Stomach (tissue), 9 donors: ENCODE measurements around the gene TRPM3. TPM values are rescaled to one million over a fixed set of nuclear protein-coding genes. Genes with fewer than 3 reads are reported as not detected.

Experiments
- DNase-seq, 2 donors: peaks; one replicate each; pipeline versions ENCODE4 v3.0.0 to v3.0.0-alpha.2; 2013 to 2019
- H3K27ac ChIP-seq, 5 donors: fragments of 200-600 bp in 4 of 5; sonication (generic) in 4 of 5; one replicate each; pipeline ENCODE4 v1.5.1; 2013 to 2019; ENCODE audit warnings: mild to moderate bottlenecking in 1 of 5, moderate library complexity in 1 of 5
- H3K27me3 ChIP-seq, 3 donors: fragments of 200-600 bp; sonication (generic); one replicate each; pipeline ENCODE4 v1.5.1; 2017 to 2019; ENCODE audit warnings: mixed run types in 1 of 3
- H3K36me3 ChIP-seq, 4 donors: fragments of 200-600 bp; sonication (generic); 1 replicate in 3 of 4; 2 replicates in 1 of 4; pipeline ENCODE4 v1.5.1; 2016 to 2019
- H3K4me1 ChIP-seq, 4 donors: fragments of 200-600 bp; sonication (generic); one replicate each; pipeline ENCODE4 v1.5.1; 2016 to 2019
- H3K4me3 ChIP-seq, 4 donors: fragments of 200-600 bp; sonication (generic) in 3 of 4; one replicate each; pipeline ENCODE4 v1.5.1; 2016 to 2019; ENCODE audit warnings: mild to moderate bottlenecking in 1 of 4
- H3K9me3 ChIP-seq, 4 donors: fragments of 200-600 bp; sonication (generic); one replicate each; pipeline ENCODE4 v1.5.1; 2016 to 2019
- CTCF ChIP-seq, 7 experiments: fragments of 450-650 bp in 4 of 7; fragments of 200-600 bp in 3 of 7; sonication (generic) in 3 of 7; IDR thresholded peaks; one replicate each; pipeline ENCODE4 v1.5.1; 2016 to 2019; ENCODE audit warnings: antibody characterized with exemption in 7 of 7, control low read depth in 2 of 7, mild to moderate bottlenecking in 1 of 7
- EP300 ChIP-seq: sonication (generic); formaldehyde crosslinking; IDR thresholded peaks from one replicate; pipeline ENCODE4 v1.6.1; 2017; ENCODE audit warnings: antibody characterized with exemption
- POLR2A ChIP-seq, 4 donors: fragments of 450-650 bp; IDR thresholded peaks; one replicate each; pipeline ENCODE4 v1.6.1; 2016; ENCODE audit warnings: antibody characterized with exemption in 4 of 4, control low read depth in 2 of 4, mild to moderate bottlenecking in 1 of 4, moderate library complexity in 1 of 4
- POLR2AphosphoS5 ChIP-seq, 3 donors: sonication (generic); formaldehyde crosslinking; IDR thresholded peaks; one replicate each; pipeline ENCODE4 v1.6.1; 2016; ENCODE audit warnings: antibody characterized with exemption in 3 of 3
- WGBS, 5 donors: extraction: QIAGEN DNeasy Blood & Tissue Kit in 3 of 5; methylation state at CpG; one replicate each; pipeline versions ENCODE4 v1.1.5 to v1.1.7; 2013 to 2018; 5-methylcytosine and 5-hydroxymethylcytosine counted together
- intact Hi-C: fragments of 100-400 bp; cut with DNase I; formaldehyde crosslinking; loops from one replicate; pipeline ENCODE4 v1.15.1; 2023; ENCODE audit warnings: low total_unique reads
- polyA plus RNA-seq, 3 donors: library from polyadenylated mRNA; stranded (reverse); fragments of 200-250 nt; gene quantifications; one replicate each; pipeline ENCODE4 v1.2.3, GENCODE V29; 2013
- total RNA-seq, 5 donors: library from RNA; depleted of rRNA; stranded (reverse); fragments of >200 nt; gene quantifications; one replicate each; pipeline versions ENCODE4 v1.1.0 to v1.2.3, GENCODE V29; 2014 to 2016
- donor health status: healthy with polysubstance abuse.
- donor health status: Bipolar disorder and iron deficiency.
- donor health status: healthy.

Gene TRPM3
- total and polyA plus RNA-seq, 8 donors, result 0.03 to 6.2 (median 1.5) TPM

- TF ChIP-seq EP300, result no peak
- TF ChIP-seq POLR2AphosphoS5 (IDR thresholded peaks at IDR 0.05), result no peak
- no peak for TF ChIP-seq POLR2A (IDR thresholded peaks at IDR 0.05)
- no peak for TF ChIP-seq CTCF (IDR thresholded peaks at IDR 0.05)
- DNase-seq, result no peak
- Histone ChIP-seq H3K27me3 (no peaks in the 10 kb centered on the region), H3K36me3 (no peaks in the 10 kb centered on the region), H3K27ac (no peak overlapping the region), H3K9me3 (no peaks in the 10 kb centered on the region), H3K4me1 (peaks cover 0 to 12% (median 0%) of the 10 kb centered on the region in 4 donors), H3K4me3 (no peak overlapping the region)
- intact Hi-C loops, result no loop called here
Observed at GRCh38 chr9:71097671-71098070, 23.8 kb downstream of the TRPM3 start.

GRCh38 chr9:71096421-71097108 is 24.9 kb downstream of the TRPM3 start:
- TF ChIP-seq EP300 (no peak), CTCF (IDR thresholded peaks at IDR 0.05) (no peak), POLR2A (IDR thresholded peaks at IDR 0.05) (no peak), POLR2AphosphoS5 (IDR thresholded peaks at IDR 0.05) (no peak)
- Histone ChIP-seq H3K27ac (no peak overlapping the region), H3K9me3 (no peaks in the 10 kb centered on the region), H3K36me3 (no peaks in the 10 kb centered on the region), H3K4me3 (no peak overlapping the region), H3K27me3 (no peaks in the 10 kb centered on the region), H3K4me1 (peaks cover 0 to 12% (median 0%) of the 10 kb centered on the region in 4 donors)
- intact Hi-C loops, result no loop called here
- 20 to 46% (median 40%) methylated on average over 5 of the region's 5 CpGs for WGBS, 5 donors
- DNase-seq, result peak; percentile 35 to 41

GRCh38 chr9:71094708-71095251 is 26.6 kb downstream of the TRPM3 start:
- H3K9me3 ChIP-seq, result no peaks in the 10 kb centered on the region
- H3K27ac ChIP-seq, result no peak overlapping the region
- H3K4me3 ChIP-seq, result no peak overlapping the region
- WGBS, 5 donors, result 63 to 77% (median 72%) methylated on average over 4 of the region's 4 CpGs
- intact Hi-C loops, result no loop called here
- H3K4me1 ChIP-seq, result peaks cover 0 to 12% (median 0%) of the 10 kb centered on the region in 4 donors
- TF ChIP-seq POLR2A (IDR thresholded peaks at IDR 0.05), result no peak
- TF ChIP-seq EP300, result no peak
- TF ChIP-seq CTCF (IDR thresholded peaks at IDR 0.05), result no peak
- no peak for TF ChIP-seq POLR2AphosphoS5 (IDR thresholded peaks at IDR 0.05)
- DNase-seq, result no peak
- no peaks in the 10 kb centered on the region for H3K27me3 ChIP-seq
- no peaks in the 10 kb centered on the region for H3K36me3 ChIP-seq

GRCh38 chr9:71090896-71091295 is 30.5 kb downstream of the TRPM3 start:
- H3K27me3 ChIP-seq, result no peaks in the 10 kb centered on the region
- H3K36me3 ChIP-seq, result no peaks in the 10 kb centered on the region
- no peak overlapping the region for H3K27ac ChIP-seq
- DNase-seq, result no peak
- H3K9me3 ChIP-seq, result no peaks in the 10 kb centered on the region
- TF ChIP-seq POLR2AphosphoS5 (IDR thresholded peaks at IDR 0.05) (no peak), CTCF (IDR thresholded peaks at IDR 0.05) (no peak), POLR2A (IDR thresholded peaks at IDR 0.05) (no peak), EP300 (no peak)
- H3K4me3 ChIP-seq, result no peak overlapping the region
- intact Hi-C loops, result no loop called here
- no peaks in the 10 kb centered on the region for H3K4me1 ChIP-seq
